GM12865 (cell line): ENCODE data around the gene SLC22A3.

ENCODE experiments used
- DNase-seq: peaks from one replicate; pipeline ENCODE4 v3.0.0; 2010; ENCODE audit warnings: low read depth
- H3K4me3 ChIP-seq: 2 replicates; pipeline ENCODE4 v1.5.1; 2011; ENCODE audit warnings: mild to moderate bottlenecking, low read depth, low read length, control low read depth
- TF ChIP-seq, protein P1 (sequence below): IDR thresholded peaks from 2 replicates; pipeline ENCODE4 v1.5.1; 2011; ENCODE audit warnings: low read length, control low read depth, low read depth, inconsistent platforms; ENCODE audit not compliant: insufficient read depth; ENCODE audit errors: missing control alignments

Gene SLC22A3

DNA sequence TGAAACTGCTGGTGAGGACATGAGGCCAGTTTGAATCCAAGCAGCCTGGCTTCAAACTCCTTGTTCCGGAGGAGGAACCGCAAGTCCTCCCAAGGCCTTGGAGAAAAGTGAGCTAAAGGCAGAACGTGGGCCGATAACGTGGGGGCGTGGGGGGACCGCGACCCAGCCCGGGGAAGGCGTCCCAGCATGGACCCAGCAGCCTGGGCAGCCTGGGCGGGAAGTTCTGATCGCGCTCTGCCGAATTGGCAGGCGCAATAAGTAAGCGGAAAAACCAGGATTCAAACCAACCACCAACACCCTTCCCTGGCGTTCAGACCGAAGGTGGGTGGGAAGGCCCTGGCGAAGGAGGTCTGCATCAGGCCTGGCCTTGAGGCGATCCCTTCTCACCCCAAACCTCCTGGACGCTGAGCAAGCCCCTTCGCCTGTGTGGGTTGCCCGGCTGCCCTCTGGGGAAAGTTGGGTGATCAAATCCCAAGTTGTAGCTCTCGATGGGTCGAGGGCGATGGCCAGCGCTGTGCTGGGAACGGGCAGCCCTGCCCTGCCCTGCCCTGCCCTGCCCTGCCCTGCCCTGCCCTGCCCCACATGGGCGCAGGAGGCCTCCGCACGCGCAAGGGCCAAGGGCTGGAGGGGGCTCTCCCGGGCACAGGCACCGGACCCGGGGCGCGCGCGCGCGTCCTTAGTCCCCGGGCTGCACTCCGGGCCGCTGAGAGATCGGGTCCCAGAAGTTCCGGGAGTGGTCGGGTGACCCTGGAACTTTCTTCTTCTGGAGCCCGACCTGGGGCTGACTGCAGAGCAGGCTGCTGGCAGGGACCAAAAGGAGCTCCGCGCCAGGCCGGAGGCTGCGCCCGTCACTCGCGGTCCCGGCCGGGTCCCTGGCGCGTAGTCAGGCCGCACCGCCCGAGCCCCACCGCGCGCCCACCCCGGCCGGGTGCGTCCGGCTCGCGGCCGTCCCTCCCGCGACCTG, 637 bp upstream of the SLC22A3 start:
- no peak overlapping the region for H3K4me3 ChIP-seq
- no peak for DNase-seq
- TF ChIP-seq, protein P1, sequence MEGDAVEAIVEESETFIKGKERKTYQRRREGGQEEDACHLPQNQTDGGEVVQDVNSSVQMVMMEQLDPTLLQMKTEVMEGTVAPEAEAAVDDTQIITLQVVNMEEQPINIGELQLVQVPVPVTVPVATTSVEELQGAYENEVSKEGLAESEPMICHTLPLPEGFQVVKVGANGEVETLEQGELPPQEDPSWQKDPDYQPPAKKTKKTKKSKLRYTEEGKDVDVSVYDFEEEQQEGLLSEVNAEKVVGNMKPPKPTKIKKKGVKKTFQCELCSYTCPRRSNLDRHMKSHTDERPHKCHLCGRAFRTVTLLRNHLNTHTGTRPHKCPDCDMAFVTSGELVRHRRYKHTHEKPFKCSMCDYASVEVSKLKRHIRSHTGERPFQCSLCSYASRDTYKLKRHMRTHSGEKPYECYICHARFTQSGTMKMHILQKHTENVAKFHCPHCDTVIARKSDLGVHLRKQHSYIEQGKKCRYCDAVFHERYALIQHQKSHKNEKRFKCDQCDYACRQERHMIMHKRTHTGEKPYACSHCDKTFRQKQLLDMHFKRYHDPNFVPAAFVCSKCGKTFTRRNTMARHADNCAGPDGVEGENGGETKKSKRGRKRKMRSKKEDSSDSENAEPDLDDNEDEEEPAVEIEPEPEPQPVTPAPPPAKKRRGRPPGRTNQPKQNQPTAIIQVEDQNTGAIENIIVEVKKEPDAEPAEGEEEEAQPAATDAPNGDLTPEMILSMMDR = no peak

GRCh38 chr6:160349020-160349441, 853 bp downstream of the SLC22A3 start:
- TF ChIP-seq, protein P1 = no peak
- DNase-seq = no peak
- no peak overlapping the region for H3K4me3 ChIP-seq

GRCh38 chr6:160349814-160350350, 1.7 kb downstream of the SLC22A3 start:
- TF ChIP-seq, protein P1 = no peak
- no peak overlapping the region for H3K4me3 ChIP-seq
- no peak for DNase-seq

DNA sequence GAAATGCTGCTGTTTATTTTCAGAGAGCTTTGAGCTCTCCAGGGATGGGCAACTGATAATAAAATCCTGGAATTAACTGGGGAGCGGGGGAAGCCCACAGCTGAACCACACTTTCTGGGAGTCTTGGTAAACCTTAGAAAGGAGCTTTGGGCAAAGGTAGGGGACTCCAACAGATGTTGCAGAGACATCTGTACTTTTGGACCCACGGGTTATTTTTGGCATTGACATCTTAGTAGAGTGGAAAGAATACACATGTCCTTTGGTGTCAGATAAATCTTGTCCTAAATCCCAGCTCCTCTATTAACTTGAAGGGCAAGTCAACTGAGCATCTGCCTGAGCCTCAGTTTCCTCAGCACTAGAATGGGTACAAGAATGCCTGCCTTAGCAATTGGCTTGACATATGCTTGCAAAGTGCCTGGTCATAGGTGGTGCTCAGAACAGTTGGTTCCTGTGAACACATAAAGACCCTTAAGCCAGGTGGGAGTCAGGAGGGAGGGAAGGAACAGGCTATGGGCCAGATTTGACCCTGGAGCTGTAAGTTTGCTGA, 5.8 kb downstream of the SLC22A3 start:
- DNase-seq = no peak
- TF ChIP-seq, protein P1 = no peak
- H3K4me3 ChIP-seq = no peak overlapping the region

- H3K4me3 ChIP-seq = no peak overlapping the region
- TF ChIP-seq, protein P1 = no peak
- DNase-seq = no peak
Observed at GRCh38 chr6:160355001-160355400, 6.8 kb downstream of the SLC22A3 start.

DNA sequence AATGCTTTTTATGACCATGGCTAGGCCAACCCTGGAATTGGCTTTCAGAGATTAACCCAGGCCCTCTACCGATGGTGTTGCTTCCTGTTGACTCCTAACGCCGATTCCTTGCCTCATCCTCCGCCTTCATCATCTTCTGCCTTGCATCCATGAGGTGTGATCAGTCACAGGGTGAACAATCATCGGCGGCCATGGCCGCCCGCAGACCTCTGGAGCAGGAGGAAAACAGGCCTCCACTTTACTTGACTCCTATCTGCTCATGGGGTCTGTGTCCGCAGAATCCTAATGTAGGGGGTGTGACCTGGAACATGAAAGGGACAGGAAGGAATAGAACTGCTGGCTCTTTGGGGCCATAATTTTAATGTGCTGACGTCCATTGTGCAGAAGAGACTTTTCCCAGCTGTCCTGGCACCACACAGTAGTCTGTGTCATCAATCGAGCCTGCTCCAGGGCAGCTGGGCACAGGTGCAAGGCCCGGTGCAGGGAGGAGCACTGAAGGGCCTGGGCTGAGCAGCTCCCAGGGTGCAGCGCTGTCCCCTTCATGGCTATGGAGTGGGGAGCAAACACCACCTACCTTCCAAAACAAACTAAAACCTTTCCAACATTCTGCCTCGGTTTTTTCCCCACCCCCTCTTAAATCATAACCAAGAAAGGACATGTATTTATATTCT, 8.0 kb downstream of the SLC22A3 start:
- H3K4me3 ChIP-seq = no peak overlapping the region
- TF ChIP-seq, protein P1 = no peak

More for the DNA sequence above, 8.0 kb downstream of the SLC22A3 start:
- no peak for DNase-seq
